ENCODE data around the gene FAAH2. TPM values are rescaled to one million over a fixed set of nuclear protein-coding genes. Genes with fewer than 3 reads are reported as not detected.
"Not testable (repeated sequence)": the region's sequence is repeated elsewhere in the genome, so short reads cannot be mapped to it uniquely, and the experiment has no call there.

The FAAH2 gene
- total RNA-seq, result 0.15 TPM in 1 of 2 replicates, not detected in the other

GRCh38 chrX:57286507-57287251 lies at the start of gene FAAH2:
TSS of gene FAAH2 (plus strand) at chrX:57286706. CDS start at chrX:57286826, 120 bp downstream.
- DNase-seq (ENCODE audit: extremely low read depth, low read depth, low spot score), result no peak

- DNase-seq (ENCODE audit: extremely low read depth, low read depth, low spot score), result no peak
Measured at GRCh38 chrX:57241967-57242366, 44.5 kb upstream of the FAAH2 start.

GRCh38 chrX:57251965-57252364 lies 34.5 kb upstream of the FAAH2 start:
- no peak for DNase-seq (ENCODE audit: extremely low read depth, low read depth, low spot score)

GRCh38 chrX:57265126-57265525 lies 21.4 kb upstream of the FAAH2 start:
- no peak for DNase-seq (ENCODE audit: extremely low read depth, low read depth, low spot score)

GRCh38 chrX:57266275-57266674 lies 20.2 kb upstream of the FAAH2 start:
- DNase-seq (ENCODE audit: extremely low read depth, low read depth, low spot score), result no peak

- no peak for DNase-seq (ENCODE audit: extremely low read depth, low read depth, low spot score)
Measured at GRCh38 chrX:57266871-57267270, 19.6 kb upstream of the FAAH2 start.

GRCh38 chrX:57267308-57267707 lies 19.2 kb upstream of the FAAH2 start:
- no peak for DNase-seq (ENCODE audit: extremely low read depth, low read depth, low spot score)

- no peak for DNase-seq (ENCODE audit: extremely low read depth, low read depth, low spot score)
Measured at GRCh38 chrX:57270980-57271379, 15.5 kb upstream of the FAAH2 start.

- DNase-seq (ENCODE audit: extremely low read depth, low read depth, low spot score), result no peak
Measured at GRCh38 chrX:57282568-57282967, 3.9 kb upstream of the FAAH2 start.

GRCh38 chrX:57285001-57285400 lies 1.5 kb upstream of the FAAH2 start:
- DNase-seq (ENCODE audit: extremely low read depth, low read depth, low spot score), result no peak

- DNase-seq (ENCODE audit: extremely low read depth, low read depth, low spot score), result no peak
Measured at GRCh38 chrX:57289089-57289488, 2.6 kb downstream of the FAAH2 start.

- no peak for DNase-seq (ENCODE audit: extremely low read depth, low read depth, low spot score)
Measured at GRCh38 chrX:57294961-57295360, 8.5 kb downstream of the FAAH2 start.

- DNase-seq (ENCODE audit: extremely low read depth, low read depth, low spot score), result not testable (repeated sequence)
Measured at GRCh38 chrX:57295679-57296078, 9.2 kb downstream of the FAAH2 start.

- no peak for DNase-seq (ENCODE audit: extremely low read depth, low read depth, low spot score)
Measured at GRCh38 chrX:57313583-57314215, 27.2 kb downstream of the FAAH2 start.

GRCh38 chrX:57329008-57329407 lies 42.5 kb downstream of the FAAH2 start:
- no peak for DNase-seq (ENCODE audit: extremely low read depth, low read depth, low spot score)

- not testable (repeated sequence) for DNase-seq (ENCODE audit: extremely low read depth, low read depth, low spot score)
Measured at GRCh38 chrX:57335790-57336189, 49.3 kb downstream of the FAAH2 start.

GRCh38 chrX:57353472-57354132 lies 67.1 kb downstream of the FAAH2 start:
- DNase-seq (ENCODE audit: extremely low read depth, low read depth, low spot score), result no peak

- no peak for DNase-seq (ENCODE audit: extremely low read depth, low read depth, low spot score)
Measured at GRCh38 chrX:57364145-57364544, 77.6 kb downstream of the FAAH2 start.

- no peak for DNase-seq (ENCODE audit: extremely low read depth, low read depth, low spot score)
Measured at GRCh38 chrX:57366430-57366829, 79.9 kb downstream of the FAAH2 start.

- DNase-seq (ENCODE audit: extremely low read depth, low read depth, low spot score), result no peak
Measured at GRCh38 chrX:57367649-57368048, 81.1 kb downstream of the FAAH2 start.

- no peak for DNase-seq (ENCODE audit: extremely low read depth, low read depth, low spot score)
Measured at GRCh38 chrX:57368158-57368557, 81.7 kb downstream of the FAAH2 start.

- DNase-seq (ENCODE audit: extremely low read depth, low read depth, low spot score), result no peak
Measured at GRCh38 chrX:57379296-57379695, 92.8 kb downstream of the FAAH2 start.

Measured in glomerular endothelial cell (primary cell).